T-helper 2 cell (primary cell): Measurements from ENCODE around the gene C9.
"Not testable (repeated sequence)": the region's sequence is repeated elsewhere in the genome, so short reads cannot be mapped to it uniquely, and the experiment has no call there.

Experiments
- DNase-seq, 5 experiments: peaks; one replicate each; pipeline versions ENCODE4 v3.0.0 to v3.0.0-alpha.2; 2012 to 2022

C9 gene

GRCh38 chr5:39256477-39257235 lies 107.6 kb downstream of the C9 start:
- peak in 1 of 5 experiments; percentile 31 for DNase-seq

GRCh38 chr5:39255406-39255805 lies 108.9 kb downstream of the C9 start:
- no peak for DNase-seq

- no peak for DNase-seq
Observed at GRCh38 chr5:39254671-39255070, 109.6 kb downstream of the C9 start.

GRCh38 chr5:39253196-39253595 lies 111.1 kb downstream of the C9 start:
- DNase-seq: no peak

- peak in 1 of 5 experiments; percentile 13 for DNase-seq
Observed at GRCh38 chr5:39249564-39250274, 114.6 kb downstream of the C9 start.

GRCh38 chr5:39249069-39249468 lies 115.2 kb downstream of the C9 start:
- no peak for DNase-seq

GRCh38 chr5:39240750-39241149 lies 123.5 kb downstream of the C9 start:
- no peak for DNase-seq

GRCh38 chr5:39238366-39239105 lies 125.8 kb downstream of the C9 start:
- DNase-seq: no peak

- no peak for DNase-seq
Observed at GRCh38 chr5:39236718-39237117, 127.6 kb downstream of the C9 start.

GRCh38 chr5:39235648-39236047 lies 128.6 kb downstream of the C9 start:
- DNase-seq: no peak

GRCh38 chr5:39234494-39234893 lies 129.8 kb downstream of the C9 start:
- not testable (repeated sequence) for DNase-seq
